Loucy (cell line): ENCODE results near the gene RNF181.

ENCODE experiments used
- CTCF ChIP-seq: fragments of 200-600 bp; sonication (generic); conservative IDR thresholded peaks from 2 replicates; pipeline ENCODE4 v1.5.1; 2014; ENCODE audit warnings: mild to moderate bottlenecking, antibody characterized with exemption, low read length
- EZH2phosphoT487 ChIP-seq: fragments of 200-600 bp; IDR thresholded peaks from 2 replicates; pipeline ENCODE4 v1.6.1; 2018; ENCODE audit warnings: antibody characterized with exemption, mild to moderate bottlenecking, moderate library complexity, borderline replicate concordance

- TF ChIP-seq CTCF (no peak), EZH2phosphoT487 (no peak)
These were observed 40.4 kb upstream of the RNF181 start for GRCh38 chr2:85554980-85555612.
